ENCODE results near the gene SRXN1. TPM values are rescaled to one million over a fixed set of nuclear protein-coding genes. Genes with fewer than 3 reads are reported as not detected.
"Not testable (repeated sequence)": the region's sequence is repeated elsewhere in the genome, so short reads cannot be mapped to it uniquely, and the experiment has no call there.

The SRXN1 gene
- total RNA-seq, 2 donors from 2014 or later: 19.4 to 30.2 TPM

- Mint-ChIP-seq H3K4me3 (no peak overlapping the region), H3K9me3 (no peaks in the 10 kb centered on the region), H3K27me3 (no peaks in the 10 kb centered on the region), H3K36me3 (no peaks in the 10 kb centered on the region), H3K27ac (no peak overlapping the region), H3K4me1 (ENCODE audit: low read depth in 2 of 2) (peaks cover 1 to 6% of the 10 kb centered on the region in 2 donors)
- DNase-seq (ENCODE audit: low spot score): no peak
- no peak for ATAC-seq
Observed at GRCh38 chr20:644692-645317, 8.2 kb downstream of the SRXN1 start.

DNA sequence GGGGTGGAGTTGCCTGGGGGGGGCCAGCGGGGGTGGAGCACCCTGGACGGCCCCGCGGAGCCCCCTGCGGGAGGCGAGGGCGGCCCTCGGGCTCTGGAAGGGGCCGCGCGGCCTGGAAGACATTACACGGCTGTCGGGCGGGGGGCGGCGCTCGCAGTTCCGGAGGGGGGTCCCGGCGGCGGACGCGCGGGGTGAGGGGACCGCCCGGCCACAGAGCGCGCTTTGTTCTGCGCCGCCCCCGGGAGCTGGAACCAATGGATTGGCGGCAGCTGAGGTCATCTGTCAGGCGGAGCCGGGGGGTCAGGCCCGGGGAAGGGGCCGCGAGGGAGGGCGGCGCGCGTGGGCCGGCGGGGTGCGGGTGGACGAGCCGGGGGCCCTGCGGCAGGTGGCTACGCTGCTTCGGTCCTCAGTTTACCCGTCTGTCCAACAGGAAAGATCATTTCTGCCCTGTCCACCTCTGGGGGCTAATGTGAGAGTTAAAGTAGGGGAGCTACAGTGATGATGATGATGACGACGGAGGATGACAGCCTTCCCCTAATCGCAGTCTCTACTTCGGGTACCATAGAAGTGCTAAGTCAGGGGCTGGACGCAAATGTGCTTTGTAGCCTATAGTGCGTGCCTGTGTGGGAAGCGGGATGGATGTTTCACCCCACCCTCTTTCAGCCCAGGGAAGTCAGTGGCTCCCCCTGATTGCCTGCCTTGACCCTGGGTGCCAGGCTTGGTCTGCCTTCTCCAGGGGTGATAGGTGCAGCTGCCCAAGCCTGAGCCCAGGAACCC, 10.4 kb downstream of the SRXN1 start:
- no peaks in the 10 kb centered on the region for H3K36me3 Mint-ChIP-seq
- ATAC-seq: peak in 1 of 2 donors; percentile 3
- H3K27ac Mint-ChIP-seq: no peak overlapping the region
- peaks cover 0 to under 1% of the 10 kb centered on the region in 2 donors for H3K27me3 Mint-ChIP-seq
- H3K4me1 Mint-ChIP-seq (ENCODE audit: low read depth in 2 of 2): peaks cover 0 to 5% of the 10 kb centered on the region in 2 donors
- H3K9me3 Mint-ChIP-seq: no peaks in the 10 kb centered on the region
- no peak overlapping the region for H3K4me3 Mint-ChIP-seq
- DNase-seq (ENCODE audit: low spot score): peak; percentile 58

- H3K4me1 Mint-ChIP-seq (ENCODE audit: low read depth in 2 of 2); H3K27ac Mint-ChIP-seq; H3K36me3 Mint-ChIP-seq; DNase-seq (ENCODE audit: low spot score); H3K27me3 Mint-ChIP-seq; H3K9me3 Mint-ChIP-seq; ATAC-seq; H3K4me3 Mint-ChIP-seq: not testable (repeated sequence)
Observed at GRCh38 chr20:642013-642397, 11.0 kb downstream of the SRXN1 start.

DNA sequence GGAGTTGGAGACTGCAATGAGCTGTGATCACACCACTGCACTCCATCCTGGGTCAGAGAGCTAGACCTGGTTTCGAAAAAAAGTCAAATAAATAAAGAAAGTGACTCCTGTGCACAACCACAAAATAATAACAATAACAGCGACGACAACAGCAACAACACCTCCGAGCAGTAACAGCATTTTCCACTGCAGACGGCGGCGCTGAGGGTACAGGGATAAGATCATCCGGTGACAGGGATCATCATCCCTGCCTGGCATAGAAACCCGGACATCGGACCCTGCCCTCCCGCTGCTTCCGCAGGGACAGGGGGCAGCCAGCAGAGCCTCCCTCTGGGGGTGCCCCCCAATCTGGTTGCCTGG, 11.5 kb downstream of the SRXN1 start:
- Mint-ChIP-seq H3K27me3 (peaks cover 0 to 2% of the 10 kb centered on the region in 2 donors), H3K4me3 (no peak overlapping the region), H3K36me3 (no peaks in the 10 kb centered on the region), H3K4me1 (ENCODE audit: low read depth in 2 of 2) (peaks cover 0 to 5% of the 10 kb centered on the region in 2 donors), H3K27ac (peak overlapping the region in 1 of 2 donors; percentile 50), H3K9me3 (no peaks in the 10 kb centered on the region)
- ATAC-seq (no peak), DNase-seq (ENCODE audit: low spot score) (no peak)

DNA sequence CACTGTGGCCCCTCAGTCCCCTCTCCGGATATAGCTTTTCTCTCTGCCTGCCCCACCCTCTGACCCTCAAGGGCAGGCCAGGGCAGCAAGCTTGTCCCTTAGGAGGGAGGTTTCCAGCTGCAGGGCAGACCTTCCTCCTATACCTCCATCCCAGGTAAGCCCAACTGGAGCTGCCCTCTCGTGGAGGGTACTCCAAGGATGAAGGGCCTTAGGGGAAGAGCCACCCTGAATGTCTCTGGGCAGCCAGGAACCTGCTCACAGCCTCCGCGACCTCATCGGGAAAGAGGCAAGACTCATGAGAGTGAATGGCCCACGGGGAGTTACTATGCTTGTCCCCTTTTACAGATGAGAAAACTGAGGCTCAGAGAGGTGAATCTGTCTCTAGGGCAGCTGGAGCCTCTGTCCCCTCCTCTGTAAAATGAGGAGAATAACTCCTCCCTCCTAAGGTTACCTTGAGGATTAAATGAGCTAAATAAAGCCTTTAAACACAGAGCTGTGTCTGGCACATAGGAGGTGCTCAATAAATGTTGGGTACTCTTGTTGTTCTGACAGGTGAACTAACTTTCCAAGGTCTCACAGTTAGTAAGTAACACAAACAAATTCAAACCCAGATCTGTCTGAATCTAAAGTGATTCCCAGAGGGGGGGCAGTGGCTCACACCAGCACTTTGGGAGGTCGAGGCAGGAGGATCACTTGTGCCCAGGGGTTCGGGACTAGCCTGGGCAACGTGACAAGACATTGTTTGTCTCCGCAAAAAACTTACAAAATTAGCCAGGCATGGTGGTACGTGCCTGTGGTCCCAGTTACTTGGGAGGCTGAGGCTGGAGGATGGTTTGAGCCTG, 12.1 kb downstream of the SRXN1 start:
- Mint-ChIP-seq H3K27ac (peak overlapping the region in 1 of 2 donors; percentile 50), H3K27me3 (peaks cover 0 to 2% of the 10 kb centered on the region in 2 donors), H3K9me3 (no peaks in the 10 kb centered on the region), H3K4me1 (ENCODE audit: low read depth in 2 of 2) (peaks cover 0 to 5% of the 10 kb centered on the region in 2 donors), H3K36me3 (no peaks in the 10 kb centered on the region), H3K4me3 (no peak overlapping the region)
- DNase-seq (ENCODE audit: low spot score) (no peak), ATAC-seq (peak in 1 of 2 donors; percentile 22)

DNA sequence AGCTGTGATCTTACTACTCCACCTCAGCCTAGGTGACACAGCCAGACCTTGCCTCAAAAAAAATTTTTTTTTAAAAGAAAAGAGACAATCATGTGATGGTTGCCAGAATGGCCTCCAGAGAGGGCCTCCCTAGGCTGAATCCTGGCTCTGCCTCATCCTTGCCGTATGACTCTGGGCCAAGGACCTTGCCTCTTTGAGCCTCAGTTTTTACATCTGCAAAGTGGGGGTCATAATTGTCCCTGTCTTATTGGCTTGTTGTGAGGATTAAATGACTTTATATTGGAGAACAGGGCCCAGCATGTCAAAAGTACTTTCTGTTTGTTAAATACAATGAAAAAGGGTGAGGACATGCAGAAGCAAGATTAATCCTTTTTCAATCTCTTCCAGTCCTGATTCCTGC, 14.4 kb downstream of the SRXN1 start:
- no peak overlapping the region for H3K27ac Mint-ChIP-seq
- DNase-seq (ENCODE audit: low spot score): peak; percentile 48
- peaks cover 0 to 2% of the 10 kb centered on the region in 2 donors for H3K27me3 Mint-ChIP-seq
- H3K36me3 Mint-ChIP-seq: no peaks in the 10 kb centered on the region
- peaks cover 0 to 2% of the 10 kb centered on the region in 2 donors for H3K4me1 Mint-ChIP-seq (ENCODE audit: low read depth in 2 of 2)
- no peak overlapping the region for H3K4me3 Mint-ChIP-seq
- H3K9me3 Mint-ChIP-seq: no peaks in the 10 kb centered on the region
- ATAC-seq: no peak

GRCh38 chr20:637559-637958, 15.4 kb downstream of the SRXN1 start:
- H3K4me1 Mint-ChIP-seq (ENCODE audit: low read depth in 2 of 2): peaks cover 0 to 2% of the 10 kb centered on the region in 2 donors
- no peak overlapping the region for H3K4me3 Mint-ChIP-seq
- H3K27ac Mint-ChIP-seq: no peak overlapping the region
- H3K27me3 Mint-ChIP-seq: peaks cover 0 to 2% of the 10 kb centered on the region in 2 donors
- ATAC-seq (no peak), DNase-seq (ENCODE audit: low spot score) (no peak)
- no peaks in the 10 kb centered on the region for H3K9me3 Mint-ChIP-seq
- H3K36me3 Mint-ChIP-seq: no peaks in the 10 kb centered on the region

DNA sequence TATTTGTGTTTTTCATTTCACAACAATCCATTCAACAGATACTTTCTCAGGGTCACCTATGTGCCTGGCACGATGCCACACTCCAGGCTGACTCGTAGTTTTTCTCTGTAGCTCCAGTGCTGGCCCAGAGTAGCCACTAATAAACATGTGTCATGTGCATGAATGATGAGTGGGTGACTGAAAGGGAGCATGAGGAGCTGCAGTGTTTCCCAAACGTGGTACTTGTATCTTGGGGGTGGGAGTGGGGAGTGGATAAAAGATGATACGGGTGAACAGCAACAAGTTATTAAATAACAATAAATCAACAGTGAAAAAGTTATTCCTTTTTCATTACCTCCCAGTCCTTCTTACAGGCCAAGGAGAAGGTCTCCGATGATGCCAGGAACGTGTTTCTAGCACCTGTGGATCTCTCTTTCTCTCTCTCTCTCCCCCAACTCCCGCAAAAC, 17.1 kb downstream of the SRXN1 start:
- ATAC-seq: no peak
- Mint-ChIP-seq H3K9me3 (no peaks in the 10 kb centered on the region), H3K27me3 (peaks cover 0 to 2% of the 10 kb centered on the region in 2 donors), H3K4me3 (no peak overlapping the region), H3K36me3 (no peaks in the 10 kb centered on the region), H3K27ac (no peak overlapping the region), H3K4me1 (ENCODE audit: low read depth in 2 of 2) (no peaks in the 10 kb centered on the region)
- DNase-seq (ENCODE audit: low spot score): no peak

GRCh38 chr20:635028-635892, 17.7 kb downstream of the SRXN1 start:
- no peaks in the 10 kb centered on the region for H3K36me3 Mint-ChIP-seq
- no peak for DNase-seq (ENCODE audit: low spot score)
- H3K4me3 Mint-ChIP-seq: no peak overlapping the region
- no peak overlapping the region for H3K27ac Mint-ChIP-seq
- H3K27me3 Mint-ChIP-seq: peaks cover 0 to 2% of the 10 kb centered on the region in 2 donors
- no peaks in the 10 kb centered on the region for H3K4me1 Mint-ChIP-seq (ENCODE audit: low read depth in 2 of 2)
- H3K9me3 Mint-ChIP-seq: no peaks in the 10 kb centered on the region
- no peak for ATAC-seq

DNA sequence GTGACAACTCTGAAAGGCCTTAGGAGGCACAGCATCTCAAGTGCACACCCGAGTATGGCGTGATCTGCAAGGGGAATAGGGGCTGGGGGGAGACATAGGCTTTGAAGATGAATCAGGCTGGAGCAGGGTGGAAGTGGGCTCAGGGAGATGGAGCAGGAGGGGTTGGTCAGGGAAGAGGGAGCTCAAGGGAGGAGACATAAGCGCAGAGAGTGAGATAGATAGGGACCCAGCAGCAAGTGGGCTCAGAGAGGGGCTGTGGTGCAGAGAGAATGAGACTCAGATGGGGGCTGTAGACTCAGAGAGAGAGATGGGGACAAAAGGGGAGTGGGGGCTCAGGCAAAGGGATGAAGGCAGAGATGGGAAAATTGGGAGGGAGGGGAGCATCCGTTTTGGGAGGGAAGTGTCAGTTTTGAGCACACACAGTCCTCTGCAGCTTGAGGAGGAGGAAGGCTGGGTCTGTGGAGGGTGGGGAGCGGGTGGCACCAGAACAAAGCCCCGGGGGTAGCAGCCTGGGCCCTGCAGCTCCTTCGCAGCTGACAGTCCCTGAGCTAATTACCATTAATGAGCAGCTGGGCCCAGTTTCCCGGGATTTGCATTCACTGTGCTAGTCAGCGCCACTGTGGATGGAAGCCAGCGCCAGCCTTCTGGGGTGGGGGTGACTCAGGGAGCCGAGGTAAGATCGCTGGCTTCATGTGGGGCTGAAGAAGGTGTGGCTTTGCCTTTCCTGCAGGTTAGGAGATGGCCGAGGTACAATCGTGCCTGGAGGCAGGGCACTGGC, 18.7 kb downstream of the SRXN1 start:
- DNase-seq (ENCODE audit: low spot score) (no peak), ATAC-seq (no peak)
- H3K4me3 Mint-ChIP-seq: no peak overlapping the region
- no peaks in the 10 kb centered on the region for H3K4me1 Mint-ChIP-seq (ENCODE audit: low read depth in 2 of 2)
- peaks cover 0 to 2% of the 10 kb centered on the region in 2 donors for H3K27me3 Mint-ChIP-seq
- no peaks in the 10 kb centered on the region for H3K9me3 Mint-ChIP-seq
- H3K36me3 Mint-ChIP-seq: no peaks in the 10 kb centered on the region
- H3K27ac Mint-ChIP-seq: no peak overlapping the region

DNA sequence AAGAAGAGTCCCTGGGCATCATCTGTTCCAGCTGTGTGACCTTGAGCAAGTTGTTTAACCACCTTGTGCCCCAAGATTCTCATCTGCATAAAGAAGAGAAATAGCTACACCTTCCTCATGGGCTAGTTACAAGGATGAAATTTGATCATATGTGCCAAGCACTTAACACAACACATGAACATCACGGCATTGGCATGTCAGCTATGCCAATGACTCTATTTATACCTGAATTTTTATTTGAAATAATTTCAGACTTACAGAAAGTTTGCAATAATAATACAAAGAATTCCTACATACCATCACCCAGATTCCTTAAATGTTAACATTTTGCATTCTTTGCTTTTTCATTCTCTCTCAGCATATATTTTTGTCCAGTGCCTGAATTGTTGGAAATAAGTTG, 21.9 kb downstream of the SRXN1 start:
- peaks cover 0 to 5% of the 10 kb centered on the region in 2 donors for H3K27me3 Mint-ChIP-seq
- no peaks in the 10 kb centered on the region for H3K4me1 Mint-ChIP-seq (ENCODE audit: low read depth in 2 of 2)
- ATAC-seq: no peak
- no peaks in the 10 kb centered on the region for H3K9me3 Mint-ChIP-seq
- no peak overlapping the region for H3K4me3 Mint-ChIP-seq
- H3K27ac Mint-ChIP-seq: no peak overlapping the region
- no peak for DNase-seq (ENCODE audit: low spot score)
- H3K36me3 Mint-ChIP-seq: no peaks in the 10 kb centered on the region

- no peaks in the 10 kb centered on the region for H3K4me1 Mint-ChIP-seq (ENCODE audit: low read depth in 2 of 2)
- ATAC-seq (peak in 1 of 2 donors; percentile 59), DNase-seq (ENCODE audit: low spot score) (no peak)
- H3K4me3 Mint-ChIP-seq: no peak overlapping the region
- H3K27ac Mint-ChIP-seq: no peak overlapping the region
- H3K9me3 Mint-ChIP-seq: no peaks in the 10 kb centered on the region
- H3K36me3 Mint-ChIP-seq: no peaks in the 10 kb centered on the region
- H3K27me3 Mint-ChIP-seq: peaks cover 18 to 21% of the 10 kb centered on the region in 2 donors
Observed at GRCh38 chr20:626579-626978, 26.4 kb downstream of the SRXN1 start.

Measured in natural killer cell treated with Interleukin-12 subunit alpha and Interleukin-12 subunit beta and Interleukin-15 and Interleukin-18, amount 100 ng/mL, for 72 hours (primary cell).